Measurements from ENCODE around the gene TMEM109. TPM values are rescaled to one million over a fixed set of nuclear protein-coding genes. Genes with fewer than 3 reads are reported as not detected.

Gene TMEM109
- total and polyA plus RNA-seq, 4 experiments from 2014 or later, result 66.9 to 333 (median 131) TPM

DNA sequence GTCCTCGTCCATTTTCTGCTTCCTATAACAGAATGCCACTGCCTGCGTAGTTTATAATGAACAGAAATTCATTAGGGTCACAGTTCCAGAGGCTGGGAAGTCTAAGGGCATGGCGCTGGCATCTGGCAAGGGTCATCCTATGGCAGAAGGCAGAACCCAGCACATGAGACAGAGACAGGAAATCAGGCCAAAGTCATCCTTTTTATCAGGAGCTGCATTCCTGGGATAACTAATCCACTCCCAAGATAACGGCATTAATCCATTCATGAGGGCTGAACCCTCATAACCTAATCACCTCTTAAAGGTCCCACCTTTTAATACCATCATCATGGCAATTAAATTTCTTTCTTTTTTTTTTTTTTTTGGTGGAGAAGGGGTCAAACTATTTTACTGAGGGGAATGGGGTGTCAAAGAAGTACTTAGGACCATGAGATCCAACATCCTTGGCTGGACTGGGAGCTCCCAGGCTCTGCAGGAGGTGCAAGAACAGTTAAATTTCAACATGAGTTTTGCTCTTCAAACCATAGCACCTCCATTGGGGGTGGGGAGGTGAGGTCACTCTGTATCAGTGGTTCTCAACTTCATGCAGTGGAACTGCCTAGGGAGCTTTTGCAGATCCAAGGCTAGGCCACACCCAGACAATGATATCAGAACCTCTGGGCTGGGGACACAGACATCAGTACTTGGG lies 4.4 kb downstream of the TMEM109 start:
- ChIA-PET POLR2A (ENCODE audit: partially characterized antibody) (interaction anchor here (1.2 kb wide), 1 partner anchor 13 kb away, joined by 6 read pairs; no protein-coding TSS in a partner anchor), CTCF (ENCODE audit: partially characterized antibody) (interaction anchor here (1.1 to 1.5 kb wide), 3 partner anchors 12 to 22 kb away, joined by 3 read pairs; partner anchors contain the start of gene PRPF19)
- Histone ChIP-seq H3K4me1 (ENCODE audit: insufficient read depth, low read length) (peaks cover 24% of the 10 kb centered on the region), H3K27ac (ENCODE audit: low read depth, low read length) (no peak overlapping the region), H3K4me3 (ENCODE audit: low read length in 2 of 2) (no peak overlapping the region), H3K36me3 (ENCODE audit: insufficient read depth, low read length) (peaks cover 41% of the 10 kb centered on the region), H3K27me3 (ENCODE audit: insufficient read depth, low read length) (no peaks in the 10 kb centered on the region), H3K9me3 (ENCODE audit: control insufficient read depth in 1 of 2, low read length in 2 of 2) (no peaks in the 10 kb centered on the region)
- Mint-ChIP-seq H3K9me3 (no peaks in the 10 kb centered on the region), H3K27ac (no peak overlapping the region), H3K4me3 (no peak overlapping the region), H3K4me1 (peaks cover 18 to 39% (median 28%) of the 10 kb centered on the region in 4 donors), H3K36me3 (peaks cover 48 to 64% of the 10 kb centered on the region in 2 donors), H3K27me3 (peaks cover 0 to 6% of the 10 kb centered on the region in 2 donors)
- no peak for DNase-seq
- intact Hi-C loops (cut with micrococcal nuclease), result no loop called here

DNA sequence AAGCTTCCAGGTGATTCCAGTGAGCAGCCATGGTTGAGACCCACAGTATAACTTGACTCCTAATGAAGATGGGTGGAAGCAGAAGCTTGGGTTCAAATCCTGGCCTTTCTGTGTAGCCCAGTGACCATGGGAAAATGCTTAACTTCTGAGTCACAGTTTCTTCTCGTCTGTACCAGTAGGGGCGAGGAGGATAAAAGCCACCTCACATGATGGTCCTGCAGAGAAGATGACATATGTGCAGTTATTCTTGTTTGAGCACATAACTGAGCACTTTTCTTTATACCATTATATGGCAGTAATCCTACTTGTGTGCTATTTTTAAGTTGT lies 4.9 kb downstream of the TMEM109 start:
- Histone ChIP-seq H3K27ac (ENCODE audit: low read depth, low read length) (no peak overlapping the region), H3K4me3 (ENCODE audit: low read length in 2 of 2) (no peak overlapping the region), H3K4me1 (ENCODE audit: insufficient read depth, low read length) (peaks cover 26% of the 10 kb centered on the region), H3K9me3 (ENCODE audit: control insufficient read depth in 1 of 2, low read length in 2 of 2) (no peaks in the 10 kb centered on the region), H3K36me3 (ENCODE audit: insufficient read depth, low read length) (peaks cover 41% of the 10 kb centered on the region), H3K27me3 (ENCODE audit: insufficient read depth, low read length) (peaks cover 2% of the 10 kb centered on the region)
- H3K9me3 Mint-ChIP-seq, result no peaks in the 10 kb centered on the region
- H3K36me3 Mint-ChIP-seq, result peaks cover 49 to 62% of the 10 kb centered on the region in 2 donors
- H3K4me3 Mint-ChIP-seq, result no peak overlapping the region
- DNase-seq, result no peak
- ChIA-PET CTCF (ENCODE audit: partially characterized antibody) (interaction anchor here (1.5 kb wide), 2 partner anchors 12 to 21 kb away, joined by 3 read pairs; partner anchors contain the start of gene PRPF19), POLR2A (ENCODE audit: partially characterized antibody) (interaction anchor here (1.3 kb wide), 1 partner anchor 13 kb away, joined by 4 read pairs; the partner anchor contains the start of gene PRPF19)
- peaks cover 17 to 39% (median 26%) of the 10 kb centered on the region in 4 donors for H3K4me1 Mint-ChIP-seq
- peaks cover 0 to 7% of the 10 kb centered on the region in 2 donors for H3K27me3 Mint-ChIP-seq
- intact Hi-C loops (cut with micrococcal nuclease), result no loop called here
- no peak overlapping the region for H3K27ac Mint-ChIP-seq

DNA sequence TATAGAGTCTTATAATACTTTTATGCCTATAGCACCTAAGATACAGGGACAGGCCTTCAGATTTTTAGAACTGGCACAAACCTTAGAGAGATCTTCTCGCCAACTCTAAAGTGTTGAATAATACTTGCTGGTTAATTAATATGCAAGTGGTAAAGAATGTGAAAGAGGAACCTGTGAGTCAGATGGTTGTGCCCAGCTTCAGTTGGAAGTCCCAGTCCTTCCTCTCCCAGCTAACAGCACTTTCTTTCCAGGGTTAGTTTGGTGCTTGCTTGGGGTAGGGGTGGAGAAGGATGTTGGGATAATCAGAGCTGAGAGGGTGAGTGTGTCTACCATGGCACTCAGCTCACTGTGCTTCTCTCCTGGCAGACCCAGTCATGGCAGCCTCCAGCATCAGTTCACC lies 5.4 kb downstream of the TMEM109 start:
- Histone ChIP-seq H3K4me1 (ENCODE audit: insufficient read depth, low read length) (peaks cover 29% of the 10 kb centered on the region), H3K9me3 (ENCODE audit: control insufficient read depth in 1 of 2, low read length in 2 of 2) (no peaks in the 10 kb centered on the region), H3K36me3 (ENCODE audit: insufficient read depth, low read length) (peaks cover 41% of the 10 kb centered on the region), H3K4me3 (ENCODE audit: low read length in 2 of 2) (no peak overlapping the region), H3K27ac (ENCODE audit: low read depth, low read length) (no peak overlapping the region), H3K27me3 (ENCODE audit: insufficient read depth, low read length) (peaks cover 4% of the 10 kb centered on the region)
- intact Hi-C loops (cut with micrococcal nuclease), result no loop called here
- DNase-seq, result no peak
- H3K4me3 Mint-ChIP-seq, result no peak overlapping the region
- H3K4me1 Mint-ChIP-seq, result peaks cover 18 to 38% (median 27%) of the 10 kb centered on the region in 4 donors
- POLR2A ChIA-PET (ENCODE audit: partially characterized antibody), result interaction anchor here (1.3 kb wide), 1 partner anchor 13 kb away, joined by 4 read pairs; the partner anchor contains the start of gene PRPF19
- H3K27me3 Mint-ChIP-seq, result peaks cover 0 to 7% of the 10 kb centered on the region in 2 donors
- H3K9me3 Mint-ChIP-seq, result no peaks in the 10 kb centered on the region
- CTCF ChIA-PET (ENCODE audit: partially characterized antibody), result no interaction called here
- H3K36me3 Mint-ChIP-seq, result peaks cover 49 to 60% of the 10 kb centered on the region in 2 donors
- H3K27ac Mint-ChIP-seq, result no peak overlapping the region

DNA sequence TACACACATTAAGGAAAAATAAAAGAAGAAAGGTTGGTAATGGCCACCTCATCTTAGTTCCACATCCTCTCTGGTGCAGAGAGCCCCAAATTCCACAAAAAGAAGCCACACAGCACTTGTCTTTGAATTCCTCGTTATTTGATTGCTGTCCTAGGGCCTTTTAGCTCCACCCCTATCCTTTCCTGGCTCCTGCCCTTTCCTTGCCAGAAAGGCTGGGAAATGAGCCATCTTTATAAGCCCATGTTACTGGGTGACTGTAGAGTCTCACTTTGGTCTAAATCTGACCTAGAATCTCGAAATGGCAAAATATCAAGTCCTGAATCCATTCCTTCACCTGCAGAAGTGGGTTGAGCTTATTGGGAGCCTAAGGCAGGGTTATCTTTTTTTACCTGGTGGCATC lies 6.0 kb downstream of the TMEM109 start:
- DNase-seq, result no peak
- Mint-ChIP-seq H3K9me3 (no peaks in the 10 kb centered on the region), H3K4me3 (no peak overlapping the region), H3K36me3 (peaks cover 49 to 58% of the 10 kb centered on the region in 2 donors), H3K27me3 (peaks cover 0 to 7% of the 10 kb centered on the region in 2 donors), H3K4me1 (peaks cover 15 to 36% (median 26%) of the 10 kb centered on the region in 4 donors), H3K27ac (no peak overlapping the region)
- H3K36me3 ChIP-seq (ENCODE audit: insufficient read depth, low read length), result peaks cover 41% of the 10 kb centered on the region
- H3K4me3 ChIP-seq (ENCODE audit: low read length in 2 of 2), result no peak overlapping the region
- H3K27me3 ChIP-seq (ENCODE audit: insufficient read depth, low read length), result peaks cover 8% of the 10 kb centered on the region
- POLR2A ChIA-PET (ENCODE audit: partially characterized antibody), result interaction anchor here (1.3 kb wide), 1 partner anchor 14 kb away, joined by 4 read pairs; the partner anchor contains the start of gene PRPF19
- peaks cover 32% of the 10 kb centered on the region for H3K4me1 ChIP-seq (ENCODE audit: insufficient read depth, low read length)
- H3K27ac ChIP-seq (ENCODE audit: low read depth, low read length), result no peak overlapping the region
- CTCF ChIA-PET (ENCODE audit: partially characterized antibody), result no interaction called here
- no peaks in the 10 kb centered on the region for H3K9me3 ChIP-seq (ENCODE audit: control insufficient read depth in 1 of 2, low read length in 2 of 2)
- intact Hi-C loops (cut with micrococcal nuclease), result no loop called here

DNA sequence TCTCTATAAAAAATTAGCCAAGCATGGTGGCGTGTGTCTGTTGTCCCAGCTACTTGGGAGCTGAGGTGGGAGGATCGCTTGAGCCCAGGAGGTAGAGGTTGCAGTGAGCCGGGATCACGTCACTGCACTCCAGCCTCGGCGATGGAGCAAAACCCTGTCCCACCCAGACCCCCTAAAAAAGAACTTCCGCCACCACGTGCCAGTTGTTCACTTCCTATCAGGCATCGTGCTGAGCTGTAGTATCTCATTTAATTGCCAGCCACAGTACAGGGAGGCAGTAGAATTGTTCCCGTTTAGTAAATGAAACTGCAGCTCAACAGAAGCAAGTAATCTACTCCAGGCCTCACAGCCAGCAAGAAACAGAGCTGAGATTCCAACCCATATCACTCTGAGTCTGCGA lies 7.3 kb downstream of the TMEM109 start:
- H3K4me1 ChIP-seq (ENCODE audit: insufficient read depth, low read length), result peaks cover 27% of the 10 kb centered on the region
- no peak overlapping the region for H3K4me3 Mint-ChIP-seq
- ChIA-PET POLR2A (ENCODE audit: partially characterized antibody) (interaction anchor here (0.6 kb wide), 1 partner anchor 8 kb away, joined by 3 read pairs; no protein-coding TSS in a partner anchor), CTCF (ENCODE audit: partially characterized antibody) (interaction anchor here (1.2 to 1.6 kb wide), 3 partner anchors 10 to 48 kb away, joined by 3 to 4 read pairs (median 4); no protein-coding TSS in a partner anchor)
- H3K4me3 ChIP-seq (ENCODE audit: low read length in 2 of 2), result no peak overlapping the region
- H3K4me1 Mint-ChIP-seq, result peaks cover 6 to 34% (median 19%) of the 10 kb centered on the region in 4 donors
- H3K36me3 ChIP-seq (ENCODE audit: insufficient read depth, low read length), result peaks cover 41% of the 10 kb centered on the region
- H3K27me3 ChIP-seq (ENCODE audit: insufficient read depth, low read length), result peaks cover 11% of the 10 kb centered on the region
- H3K9me3 Mint-ChIP-seq, result no peaks in the 10 kb centered on the region
- H3K36me3 Mint-ChIP-seq, result peaks cover 49 to 52% of the 10 kb centered on the region in 2 donors
- DNase-seq, result no peak
- no peak overlapping the region for H3K27ac ChIP-seq (ENCODE audit: low read depth, low read length)
- H3K27ac Mint-ChIP-seq, result no peak overlapping the region
- intact Hi-C loops (cut with micrococcal nuclease), result no loop called here
- H3K9me3 ChIP-seq (ENCODE audit: control insufficient read depth in 1 of 2, low read length in 2 of 2), result no peaks in the 10 kb centered on the region
- peaks cover 4 to 10% of the 10 kb centered on the region in 2 donors for H3K27me3 Mint-ChIP-seq

DNA sequence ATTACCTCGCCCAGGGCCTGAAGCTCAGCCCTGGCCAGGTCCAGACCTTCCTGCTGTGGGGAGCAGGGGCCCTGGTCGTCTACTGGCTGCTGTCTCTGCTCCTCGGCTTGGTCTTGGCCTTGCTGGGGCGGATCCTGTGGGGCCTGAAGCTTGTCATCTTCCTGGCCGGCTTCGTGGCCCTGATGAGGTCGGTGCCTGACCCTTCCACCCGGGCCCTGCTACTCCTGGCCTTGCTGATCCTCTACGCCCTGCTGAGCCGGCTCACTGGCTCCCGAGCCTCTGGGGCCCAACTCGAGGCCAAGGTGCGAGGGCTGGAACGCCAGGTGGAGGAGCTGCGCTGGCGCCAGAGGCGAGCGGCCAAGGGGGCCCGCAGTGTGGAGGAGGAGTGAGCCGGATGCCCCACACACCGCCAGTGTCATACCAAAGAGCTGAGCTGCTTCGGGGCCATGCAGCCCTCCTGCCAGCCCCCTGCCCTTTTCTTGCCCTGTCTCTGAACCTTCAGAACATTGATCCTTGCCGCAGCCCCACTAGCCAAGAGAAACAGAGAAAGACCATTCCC lies 7.9 kb downstream of the TMEM109 start:
- ChIA-PET POLR2A (ENCODE audit: partially characterized antibody) (interaction anchor here (0.6 kb wide), 1 partner anchor 8 kb away, joined by 3 read pairs; no protein-coding TSS in a partner anchor), CTCF (ENCODE audit: partially characterized antibody) (interaction anchor here (1.2 to 1.6 kb wide), 3 partner anchors 10 to 48 kb away, joined by 3 to 4 read pairs (median 4); no protein-coding TSS in a partner anchor)
- H3K4me3 ChIP-seq (ENCODE audit: low read length in 2 of 2), result no peak overlapping the region
- H3K36me3 ChIP-seq (ENCODE audit: insufficient read depth, low read length), result peaks cover 41% of the 10 kb centered on the region
- H3K27ac Mint-ChIP-seq, result no peak overlapping the region
- H3K4me1 Mint-ChIP-seq, result peaks cover 6 to 28% (median 18%) of the 10 kb centered on the region in 4 donors
- no peak overlapping the region for H3K4me3 Mint-ChIP-seq
- no peak overlapping the region for H3K27ac ChIP-seq (ENCODE audit: low read depth, low read length)
- H3K9me3 ChIP-seq (ENCODE audit: control insufficient read depth in 1 of 2, low read length in 2 of 2), result no peaks in the 10 kb centered on the region
- H3K27me3 ChIP-seq (ENCODE audit: insufficient read depth, low read length), result peaks cover 11% of the 10 kb centered on the region
- H3K36me3 Mint-ChIP-seq, result peaks cover 49 to 52% of the 10 kb centered on the region in 2 donors
- H3K9me3 Mint-ChIP-seq, result no peaks in the 10 kb centered on the region
- intact Hi-C loops (cut with micrococcal nuclease), result no loop called here
- no peak for DNase-seq
- peaks cover 21% of the 10 kb centered on the region for H3K4me1 ChIP-seq (ENCODE audit: insufficient read depth, low read length)
- H3K27me3 Mint-ChIP-seq, result peaks cover 4 to 10% of the 10 kb centered on the region in 2 donors

DNA sequence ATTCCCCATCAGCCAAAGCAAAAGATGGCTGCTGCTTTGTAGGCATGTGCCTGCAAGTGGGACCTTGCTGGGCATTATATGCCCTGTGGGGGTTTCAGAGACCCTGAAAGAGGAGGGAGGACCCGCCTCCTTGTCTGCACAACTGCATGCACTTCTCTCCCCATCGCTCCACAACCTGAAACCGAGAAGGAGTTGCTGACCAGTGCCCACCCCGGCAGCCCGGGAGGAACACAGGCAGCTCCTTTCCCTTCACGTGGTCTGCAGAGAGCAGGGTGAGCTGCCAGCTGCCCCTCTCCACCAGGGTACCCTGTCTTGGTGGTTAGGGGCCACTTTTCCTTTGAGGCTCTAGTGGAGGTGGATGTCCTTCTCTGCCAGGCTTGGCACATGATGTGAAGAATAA lies 8.9 kb downstream of the TMEM109 start:
- Mint-ChIP-seq H3K27me3 (peaks cover 4 to 10% of the 10 kb centered on the region in 2 donors), H3K9me3 (no peaks in the 10 kb centered on the region), H3K4me3 (peak overlapping the region in 2 of 8 donors; percentile 35 to 56), H3K36me3 (peaks cover 45 to 46% of the 10 kb centered on the region in 2 donors), H3K4me1 (peaks cover 5 to 23% (median 13%) of the 10 kb centered on the region in 4 donors), H3K27ac (no peak overlapping the region)
- Histone ChIP-seq H3K9me3 (ENCODE audit: control insufficient read depth in 1 of 2, low read length in 2 of 2) (no peaks in the 10 kb centered on the region), H3K4me1 (ENCODE audit: insufficient read depth, low read length) (peaks cover 20% of the 10 kb centered on the region), H3K27me3 (ENCODE audit: insufficient read depth, low read length) (peaks cover 11% of the 10 kb centered on the region), H3K36me3 (ENCODE audit: insufficient read depth, low read length) (peaks cover 41% of the 10 kb centered on the region), H3K4me3 (ENCODE audit: low read length in 2 of 2) (no peak overlapping the region), H3K27ac (ENCODE audit: low read depth, low read length) (no peak overlapping the region)
- intact Hi-C loops (cut with micrococcal nuclease), result no loop called here
- POLR2A ChIA-PET (ENCODE audit: partially characterized antibody), result interaction anchor here (1.4 kb wide), 1 partner anchor 9 kb away, joined by 6 read pairs; the partner anchor contains the start of gene TMEM109
- DNase-seq, result no peak
- CTCF ChIA-PET (ENCODE audit: partially characterized antibody), result interaction anchor here (0.6 to 1.3 kb wide), 2 partner anchors 9 to 536 kb away, joined by 3 read pairs; partner anchors contain the start of gene TMEM109
